Umbilical cord (tissue), 2 donors: Measurements from ENCODE around the gene MBNL2. TPM values are rescaled to one million over a fixed set of nuclear protein-coding genes. Genes with fewer than 3 reads are reported as not detected.

Source experiments
- DNase-seq: peaks from one replicate; pipeline ENCODE4 v3.0.0-alpha.2; 2015; ENCODE audit warnings: low spot score
- total RNA-seq: library from RNA; depleted of rRNA; stranded (reverse); fragments of >200 nt; gene quantifications from one replicate; pipeline ENCODE4 v1.2.3, GENCODE V29; 2014; ENCODE audit warnings: low replicate concordance; ENCODE audit not compliant: insufficient read depth

The MBNL2 gene
- total RNA-seq, 1 donor from 2014 or later, result 119 TPM

- DNase-seq, result no peak
Measured at GRCh38 chr13:97324115-97324514, 102.0 kb downstream of the MBNL2 start.

- no peak for DNase-seq
Measured at GRCh38 chr13:97325738-97326137, 103.6 kb downstream of the MBNL2 start.

GRCh38 chr13:97327086-97327485 is 105.0 kb downstream of the MBNL2 start:
- no peak for DNase-seq

- DNase-seq, result peak; percentile 69
Measured at GRCh38 chr13:97327506-97328221, 105.5 kb downstream of the MBNL2 start.

- peak; percentile 79 for DNase-seq
Measured at GRCh38 chr13:97328222-97328790, 106.2 kb downstream of the MBNL2 start.

- DNase-seq, result peak; percentile 44
Measured at GRCh38 chr13:97329331-97329730, 107.2 kb downstream of the MBNL2 start.

- DNase-seq, result no peak
Measured at GRCh38 chr13:97330448-97330847, 108.3 kb downstream of the MBNL2 start.

- DNase-seq, result no peak
Measured at GRCh38 chr13:97332742-97333141, 110.6 kb downstream of the MBNL2 start.

GRCh38 chr13:97333983-97334382 is 111.8 kb downstream of the MBNL2 start:
- DNase-seq, result no peak

- DNase-seq, result no peak
Measured at GRCh38 chr13:97334690-97335089, 112.6 kb downstream of the MBNL2 start.

GRCh38 chr13:97335488-97336134 is 113.5 kb downstream of the MBNL2 start:
- peak; percentile 51 for DNase-seq

- no peak for DNase-seq
Measured at GRCh38 chr13:97337985-97338499, 115.9 kb downstream of the MBNL2 start.

- no peak for DNase-seq
Measured at GRCh38 chr13:97338571-97338970, 116.4 kb downstream of the MBNL2 start.

GRCh38 chr13:97339019-97339987 is 117.2 kb downstream of the MBNL2 start:
- peak; percentile 98 for DNase-seq

GRCh38 chr13:97339988-97340749 is 118.0 kb downstream of the MBNL2 start:
- DNase-seq, result peak; percentile 59

- no peak for DNase-seq
Measured at GRCh38 chr13:97341135-97341534, 119.0 kb downstream of the MBNL2 start.

GRCh38 chr13:97342136-97342535 is 120.0 kb downstream of the MBNL2 start:
- DNase-seq, result no peak

- no peak for DNase-seq
Measured at GRCh38 chr13:97342936-97343335, 120.8 kb downstream of the MBNL2 start.

- DNase-seq, result peak; percentile 72
Measured at GRCh38 chr13:97344265-97345175, 122.4 kb downstream of the MBNL2 start.

- no peak for DNase-seq
Measured at GRCh38 chr13:97346097-97346496, 124.0 kb downstream of the MBNL2 start.
